HFF-Myc (cell line): ENCODE measurements around the gene RPL15.

ENCODE experiments used
- DNase-seq: peaks from one replicate; pipeline ENCODE4 v3.0.0-alpha.2; 2011; ENCODE audit warnings: low read depth; ENCODE audit errors: extremely low read depth
- H3K4me3 ChIP-seq: replicated peaks from 2 replicates; pipeline ENCODE4 v1.5.1; 2011; ENCODE audit warnings: low read depth, mild to moderate bottlenecking, control low read depth, low read length
- CTCF ChIP-seq: IDR thresholded peaks from 2 replicates; pipeline ENCODE4 v1.5.1; 2012; ENCODE audit warnings: mild to moderate bottlenecking, low read depth, low read length, control low read depth; ENCODE audit errors: missing control alignments

The RPL15 gene

GRCh38 chr3:23961066-23961465 lies 44.1 kb downstream of the RPL15 start:
- TF ChIP-seq CTCF = no peak
- no peak for DNase-seq
- no peak overlapping the region for H3K4me3 ChIP-seq

- TF ChIP-seq CTCF = no peak
- DNase-seq = no peak
- H3K4me3 ChIP-seq = no peak overlapping the region
These were observed 45.0 kb downstream of the RPL15 start for GRCh38 chr3:23961913-23962312.

GRCh38 chr3:23964537-23965235 lies 47.8 kb downstream of the RPL15 start:
- no peak for TF ChIP-seq CTCF
- DNase-seq = no peak
- H3K4me3 ChIP-seq = no peak overlapping the region

GRCh38 chr3:23966328-23966727 lies 49.4 kb downstream of the RPL15 start:
- DNase-seq = no peak
- no peak for TF ChIP-seq CTCF
- H3K4me3 ChIP-seq = no peak overlapping the region

GRCh38 chr3:23968463-23969184 lies 51.7 kb downstream of the RPL15 start:
- TF ChIP-seq CTCF = no peak
- H3K4me3 ChIP-seq = no peak overlapping the region
- DNase-seq = no peak

- no peak overlapping the region for H3K4me3 ChIP-seq
- TF ChIP-seq CTCF = no peak
- DNase-seq = no peak
These were observed 52.5 kb downstream of the RPL15 start for GRCh38 chr3:23969393-23969792.
